ENCODE measurements around the gene EPPIN.

The EPPIN gene

DNA sequence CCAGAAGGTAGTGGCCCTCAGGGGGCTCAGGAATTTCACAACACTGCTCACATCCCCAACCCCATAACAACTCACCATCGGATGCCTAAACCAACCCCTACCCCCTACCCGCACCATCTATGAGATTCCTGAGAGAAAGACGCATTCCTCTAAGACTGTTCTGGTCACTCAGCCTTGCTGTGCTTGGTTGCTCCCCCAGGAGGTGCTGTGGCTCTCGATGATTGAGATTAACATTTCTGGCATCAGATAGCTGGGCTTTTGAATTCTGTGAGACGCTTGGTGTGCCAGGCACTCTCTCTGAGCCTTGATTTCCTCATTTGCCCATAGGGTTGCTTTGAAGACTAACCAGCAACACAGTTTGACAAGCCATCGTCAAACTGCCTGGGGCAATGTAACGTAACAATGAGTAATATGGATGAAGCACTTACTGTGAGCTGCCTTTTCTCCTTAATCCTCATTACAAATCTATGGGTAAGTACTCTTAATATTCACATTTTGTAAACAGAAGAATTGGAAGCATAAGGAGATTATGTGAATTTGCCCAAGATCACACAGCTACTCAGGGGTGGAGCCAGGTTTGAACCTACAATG lies 8.9 kb downstream of the EPPIN start:
- DNase-seq (ENCODE audit: low spot score), result no peak

DNA sequence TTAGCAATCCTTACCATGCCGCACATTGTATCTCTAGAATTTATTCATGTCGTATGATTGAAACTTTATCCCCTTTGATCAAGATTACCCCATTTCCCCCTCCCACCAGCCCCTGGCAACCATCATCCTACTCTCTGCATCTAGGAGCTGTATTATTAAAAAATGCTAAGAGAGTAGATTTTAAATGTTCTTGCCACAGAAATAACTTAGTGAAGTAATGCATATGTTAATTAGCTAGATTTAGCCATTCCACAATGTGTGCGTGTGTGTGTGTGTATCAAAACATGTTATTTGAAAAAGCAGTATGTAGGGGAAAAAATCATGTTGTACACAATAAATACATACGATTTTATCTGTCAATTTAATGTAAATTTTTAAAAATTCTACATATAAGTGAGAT lies 19.9 kb downstream of the EPPIN start:
- no peak for DNase-seq (ENCODE audit: low spot score)

DNA sequence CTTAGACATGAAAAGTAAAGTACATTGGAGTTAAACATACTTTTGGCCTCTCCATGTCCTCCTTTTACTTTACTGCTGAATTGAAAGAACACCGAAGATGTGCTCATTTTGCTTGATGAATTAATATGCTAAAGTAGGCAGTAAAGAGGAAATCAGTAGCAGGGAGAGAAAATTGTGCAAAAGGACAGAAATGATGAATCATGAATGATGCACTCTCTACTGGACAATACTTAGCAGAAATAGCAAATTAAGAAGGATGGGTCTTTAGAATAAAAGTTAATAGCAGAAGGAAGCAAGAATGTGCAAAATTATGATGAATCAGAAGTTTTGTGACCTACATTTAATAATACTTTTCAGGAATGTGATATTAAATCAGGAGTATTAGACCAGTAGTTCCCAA lies 23.4 kb downstream of the EPPIN start:
- DNase-seq (ENCODE audit: low spot score), result no peak

DNA sequence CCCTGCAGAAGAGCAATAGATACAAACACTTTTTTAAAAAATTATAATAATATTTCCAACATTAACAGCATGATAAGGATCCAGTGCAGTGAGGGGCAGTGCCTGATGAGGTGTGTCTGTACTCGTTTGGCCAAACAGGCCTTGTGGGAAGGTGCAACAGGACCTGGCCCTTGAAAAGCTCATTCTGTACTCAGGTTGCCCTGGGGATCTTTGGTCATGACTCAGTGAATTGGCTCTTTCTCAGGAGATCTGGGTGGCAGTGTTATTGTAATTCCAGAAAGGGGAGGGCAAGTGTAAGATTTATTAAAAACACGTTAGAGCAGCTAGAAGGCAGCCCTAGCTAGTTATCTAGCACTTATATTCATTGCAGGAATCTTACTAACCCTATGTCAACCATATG lies 28.9 kb downstream of the EPPIN start:
- DNase-seq (ENCODE audit: low spot score), result no peak

DNA sequence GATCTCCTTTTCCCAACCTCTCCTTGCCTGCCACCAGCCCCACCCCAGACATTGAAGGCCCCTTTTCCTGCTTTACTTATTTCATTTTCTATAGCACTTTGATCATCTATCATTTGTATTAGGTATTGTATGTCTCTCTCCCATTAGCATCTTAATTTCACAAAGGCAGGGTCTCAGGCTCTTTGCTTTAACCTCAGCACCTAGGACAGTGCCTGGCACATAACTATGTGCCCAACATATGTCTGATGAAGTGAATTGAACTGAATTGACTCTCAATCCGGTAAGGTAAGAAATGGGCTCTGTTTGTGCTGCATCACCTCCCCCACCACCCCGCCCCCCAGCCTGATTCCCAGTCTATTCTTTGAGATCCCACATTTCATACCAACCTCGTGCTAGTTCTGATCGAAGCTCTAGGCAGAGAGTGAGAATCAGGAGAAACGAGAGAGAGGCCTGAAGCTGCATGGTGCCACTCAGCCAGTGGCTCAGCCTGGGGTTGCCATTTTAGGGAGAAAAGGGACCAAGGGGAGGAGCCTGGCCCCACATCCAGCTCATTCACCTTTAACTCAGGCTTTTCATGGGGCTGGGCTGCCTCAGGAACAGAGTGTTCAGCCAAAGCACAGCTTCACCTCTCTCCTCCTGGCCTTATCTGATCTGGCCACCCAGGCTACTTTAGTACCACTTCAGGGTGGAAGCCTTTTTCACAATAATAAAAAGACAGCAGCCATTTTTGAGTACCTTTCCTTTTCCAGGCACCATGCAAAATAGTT lies 31.9 kb downstream of the EPPIN start, which contains the start of gene SPINT3:
Gene SPINT3, minus strand, starts transcription at position 476 of the 767 bp plus-strand sequence. Its CDS starts 14 bp downstream, at position 462.
- no peak for DNase-seq (ENCODE audit: low spot score)

DNA sequence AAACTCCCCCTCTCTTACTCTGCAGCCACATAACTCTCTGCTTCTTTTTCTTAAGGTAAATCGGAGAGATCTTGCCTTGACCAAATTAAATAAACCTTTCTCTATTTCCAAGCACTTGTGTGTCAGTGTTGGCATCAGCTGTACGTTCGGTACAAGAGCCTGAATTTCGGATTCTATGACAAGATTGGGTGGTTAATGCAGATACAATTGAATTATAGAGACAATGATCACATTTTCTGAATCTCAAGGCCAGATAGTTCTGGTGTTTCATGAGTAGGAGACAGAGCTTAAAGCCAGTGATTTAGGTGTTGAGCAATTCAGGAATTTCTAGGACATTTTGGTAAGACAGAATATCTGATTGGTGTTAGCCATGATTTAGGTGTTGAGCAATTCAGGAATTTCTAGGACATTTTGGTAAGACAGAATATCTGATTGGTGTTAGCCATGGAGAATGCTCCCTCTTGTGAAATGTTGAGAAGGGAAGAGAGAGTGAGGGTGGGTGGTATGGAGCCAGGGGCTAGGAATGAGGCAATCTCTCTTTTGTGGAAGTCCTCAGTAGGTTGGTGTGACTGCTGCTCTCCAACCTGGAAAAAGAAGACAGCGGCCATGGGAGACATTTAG lies 36.8 kb downstream of the EPPIN start:
- no peak for DNase-seq (ENCODE audit: low spot score)

DNA sequence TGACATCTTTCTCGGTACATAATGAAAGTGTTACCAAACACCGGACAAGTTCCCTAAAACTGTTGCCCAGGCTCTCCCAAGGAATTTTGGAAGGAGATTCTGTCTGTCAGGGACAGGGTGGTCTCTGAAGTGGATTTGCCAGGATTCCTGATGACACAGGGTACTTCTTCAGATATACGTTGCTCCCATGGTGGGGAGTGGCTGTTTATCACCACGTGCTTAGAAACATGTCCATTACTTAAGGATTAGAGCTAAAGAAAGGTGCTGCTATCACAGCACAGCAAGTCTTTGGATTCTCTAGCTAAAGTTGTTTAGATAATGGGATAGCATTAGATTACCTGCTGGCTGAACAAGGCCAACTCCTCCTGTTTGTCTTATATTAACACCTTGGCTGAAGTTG lies 38.1 kb downstream of the EPPIN start:
- DNase-seq (ENCODE audit: low spot score), result no peak

DNA sequence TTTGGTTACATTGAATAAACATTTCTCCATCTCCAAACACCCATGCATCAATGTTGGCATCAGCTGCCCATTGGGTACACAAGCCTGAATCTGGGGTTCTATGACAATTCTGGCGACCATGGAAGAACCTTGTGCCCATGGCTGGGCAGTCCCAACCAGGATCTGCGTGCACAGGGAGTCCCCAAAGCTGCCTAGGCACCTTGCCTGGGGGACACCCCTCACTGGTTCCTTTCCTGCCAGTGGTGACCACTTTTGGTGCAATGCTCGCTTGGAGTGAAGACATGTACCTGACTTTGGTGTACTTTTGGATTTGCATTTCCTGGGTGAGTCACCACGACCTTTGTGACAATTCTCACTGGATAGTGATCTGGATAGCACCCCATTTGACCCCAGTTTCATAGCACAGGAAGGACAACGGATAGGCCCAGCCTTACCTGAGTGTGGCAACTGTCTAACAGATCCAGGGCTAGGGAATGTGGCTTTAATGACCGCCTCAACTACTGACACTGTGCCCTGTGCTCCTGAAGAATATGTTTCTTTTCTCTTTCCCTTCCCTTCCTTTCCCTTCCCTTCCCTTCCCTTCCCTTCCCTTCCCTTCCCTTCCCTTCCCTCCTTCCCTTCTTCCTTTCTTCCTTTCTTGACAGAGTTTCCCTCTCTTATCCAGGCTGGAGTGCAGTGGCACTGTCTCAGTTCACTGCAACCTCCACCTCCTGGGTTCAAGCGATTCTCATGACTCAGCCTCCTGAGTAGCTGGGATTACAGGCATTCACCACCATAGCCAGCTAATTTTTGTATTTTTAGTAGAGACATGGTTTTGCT lies 38.9 kb downstream of the EPPIN start:
- no peak for DNase-seq (ENCODE audit: low spot score)

DNA sequence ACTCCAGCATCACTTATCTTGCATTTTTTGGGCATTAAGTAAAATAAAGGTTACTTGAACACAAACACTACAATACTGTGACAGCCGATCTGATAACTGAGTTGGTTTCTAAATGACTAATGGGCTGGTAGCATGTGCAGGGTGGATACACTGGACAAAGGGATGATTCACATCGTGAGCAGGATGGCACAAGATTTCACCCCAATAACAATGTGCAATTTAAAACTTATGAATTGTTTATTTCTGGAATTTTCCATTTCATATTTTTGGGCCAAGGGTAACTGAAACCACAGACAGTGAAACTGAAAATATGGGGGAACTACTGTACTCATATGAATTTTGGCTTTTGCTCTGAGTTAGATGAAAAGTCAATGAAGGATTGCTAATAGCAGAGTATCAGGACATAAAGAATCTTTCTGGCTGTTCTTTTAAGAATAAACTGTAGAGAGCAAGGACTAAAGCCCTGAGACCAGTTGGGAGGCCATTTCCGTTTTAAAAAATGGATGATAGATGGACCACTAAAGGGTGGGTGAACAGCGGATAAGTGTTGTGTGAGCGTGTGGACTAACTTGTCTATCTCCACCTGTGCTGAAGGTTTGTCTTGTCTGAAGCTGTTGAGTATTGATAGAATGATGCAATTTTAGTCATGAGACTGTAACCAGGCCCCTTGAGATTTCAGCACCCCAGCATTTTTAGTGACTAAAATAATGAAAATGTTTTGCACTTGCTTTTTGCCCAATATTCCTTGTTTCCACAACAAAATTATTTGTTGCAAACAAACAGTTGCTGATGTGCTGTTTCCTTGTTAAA lies 40.0 kb downstream of the EPPIN start:
- DNase-seq (ENCODE audit: low spot score), result no peak

DNA sequence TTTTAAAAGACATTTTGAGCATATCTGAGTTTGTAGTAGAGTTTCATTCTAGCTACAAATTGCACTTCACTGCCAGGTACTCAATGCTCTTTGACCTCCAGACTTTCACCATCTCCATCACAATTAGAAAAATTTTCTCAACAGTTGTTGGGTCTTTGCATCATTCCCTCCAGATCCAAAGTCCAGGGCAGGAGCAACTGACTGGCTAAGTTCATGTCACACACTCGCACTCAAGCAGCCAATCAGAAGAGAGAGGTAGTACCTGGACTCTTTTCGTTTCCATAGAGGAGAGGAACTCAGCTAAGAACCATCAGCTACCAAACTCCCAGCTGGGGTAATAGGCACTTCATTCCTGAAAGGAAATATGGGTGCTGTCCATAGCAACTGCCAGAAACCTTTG lies 40.8 kb downstream of the EPPIN start:
- no peak for DNase-seq (ENCODE audit: low spot score)

DNA sequence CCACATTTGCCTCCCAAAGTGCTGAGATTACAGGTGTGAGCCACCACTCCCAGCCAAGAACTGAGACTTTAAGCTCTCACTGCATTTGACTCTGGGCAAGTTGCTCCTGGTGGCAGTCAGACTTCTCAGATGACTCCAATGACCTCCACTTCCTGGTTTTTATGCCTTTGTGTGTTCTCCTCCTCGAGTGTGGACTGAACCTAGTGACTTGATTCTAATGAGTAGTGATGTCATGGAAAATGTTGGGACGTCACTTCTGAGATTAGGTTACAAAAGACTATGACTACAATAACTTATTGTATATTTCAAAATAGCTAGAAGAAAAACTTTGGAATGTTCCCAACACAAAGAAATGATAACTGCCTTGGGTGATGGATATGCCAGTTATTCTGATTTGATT lies 43.8 kb downstream of the EPPIN start:
- no peak for DNase-seq (ENCODE audit: low spot score)

DNA sequence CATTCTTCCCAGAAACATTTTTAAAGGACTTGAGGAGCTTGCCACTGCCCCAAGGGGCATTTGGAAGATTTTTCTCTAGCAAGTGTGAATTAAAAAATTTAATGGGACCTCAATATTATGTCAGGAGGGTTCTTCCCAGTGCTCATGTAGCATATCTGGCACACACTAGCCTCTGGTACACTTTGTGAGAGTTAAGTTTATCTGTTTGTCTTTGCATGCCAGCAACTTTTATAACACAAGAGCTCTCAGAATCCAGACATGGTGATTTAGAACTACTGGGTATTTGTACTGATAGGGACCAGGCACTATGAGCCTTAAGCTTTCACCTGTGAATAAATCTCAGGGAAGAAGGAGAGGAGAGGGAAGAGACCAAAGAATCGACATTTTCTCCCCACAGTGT lies 44.6 kb downstream of the EPPIN start:
- DNase-seq (ENCODE audit: low spot score), result no peak

DNA sequence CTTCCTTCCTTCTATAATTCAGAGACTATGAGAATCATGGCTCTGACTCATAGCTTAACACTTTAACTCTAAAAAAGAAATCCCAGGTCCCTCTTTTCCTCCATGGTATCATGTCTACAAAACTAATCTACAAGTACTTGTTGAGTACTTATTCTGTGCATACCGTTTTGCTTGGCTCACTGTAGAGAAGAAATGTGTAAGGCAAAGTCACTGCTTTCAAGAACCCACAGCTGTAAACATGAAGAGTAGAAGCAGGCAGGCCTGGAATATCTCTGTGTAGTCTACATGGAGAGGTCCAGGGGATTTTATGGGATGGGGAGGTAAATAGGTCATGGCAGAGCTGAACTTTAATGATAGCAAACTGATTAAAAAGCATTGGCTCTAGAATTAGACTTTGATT lies 45.6 kb downstream of the EPPIN start:
- no peak for DNase-seq (ENCODE audit: low spot score)

DNA sequence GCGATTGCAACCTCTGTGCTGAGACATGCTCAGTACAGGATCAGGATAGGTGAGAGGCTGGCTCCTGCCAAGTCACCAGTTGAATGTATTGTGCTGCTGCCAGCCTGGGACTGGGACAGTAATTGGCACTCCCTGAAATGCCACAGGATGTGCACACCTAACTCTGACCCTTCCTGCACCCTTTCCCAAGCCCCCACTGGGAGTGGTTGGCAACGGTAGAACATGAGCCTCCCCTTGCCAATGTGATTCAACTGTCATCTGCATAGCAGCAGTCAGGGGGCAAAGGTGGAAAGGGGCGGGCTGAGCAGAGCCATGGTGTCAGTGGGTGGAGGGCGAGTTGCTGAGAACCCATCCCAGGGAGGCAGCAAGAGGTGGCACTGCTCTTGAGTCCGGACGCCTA lies 47.2 kb downstream of the EPPIN start:
- no peak for DNase-seq (ENCODE audit: low spot score)

DNA sequence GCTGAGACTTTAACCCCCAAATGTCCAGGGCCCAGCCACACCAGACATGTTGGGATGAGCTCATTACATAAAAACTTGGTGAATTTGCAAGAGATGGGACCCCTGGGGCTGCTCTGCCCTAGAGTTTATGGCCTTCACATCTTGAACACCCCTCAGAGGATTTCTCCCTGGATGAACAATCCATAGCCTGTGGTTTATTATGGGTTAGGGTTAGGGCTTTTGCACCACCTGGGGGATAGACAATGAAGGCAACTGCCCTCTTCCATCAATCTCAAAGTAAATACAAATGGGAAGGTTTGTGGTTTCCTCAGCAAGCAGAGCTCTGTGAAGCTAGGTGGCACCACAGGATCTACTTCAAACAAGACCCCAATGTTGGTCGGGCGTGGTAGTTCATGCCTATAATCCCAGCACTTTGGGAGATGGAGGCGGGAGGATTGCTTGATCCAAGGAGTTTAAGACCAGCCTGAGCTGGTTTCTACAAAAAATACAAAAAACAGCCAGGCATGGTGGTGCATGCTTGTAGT lies 49.2 kb downstream of the EPPIN start:
- no peak for DNase-seq (ENCODE audit: low spot score)

DNA sequence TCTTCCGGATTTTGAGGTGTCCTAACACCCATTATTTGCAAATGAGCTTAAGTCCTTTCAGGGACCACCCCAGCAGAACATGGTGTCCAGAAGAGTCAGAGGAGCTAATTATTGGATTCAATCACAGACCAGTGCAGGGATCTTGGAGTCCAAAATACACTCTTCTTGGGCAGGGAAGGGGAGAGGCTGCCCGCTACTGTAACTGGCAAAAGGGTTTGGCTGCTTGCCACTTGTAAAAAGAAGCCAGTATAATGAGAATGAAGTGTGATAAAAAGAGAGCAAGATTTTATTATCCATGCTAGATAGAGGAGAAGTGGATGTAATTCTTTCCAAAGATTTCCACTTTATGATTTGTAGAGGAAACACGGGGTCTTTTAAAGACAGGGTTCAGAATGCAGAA lies 51.0 kb downstream of the EPPIN start:
- DNase-seq (ENCODE audit: low spot score), result no peak

DNA sequence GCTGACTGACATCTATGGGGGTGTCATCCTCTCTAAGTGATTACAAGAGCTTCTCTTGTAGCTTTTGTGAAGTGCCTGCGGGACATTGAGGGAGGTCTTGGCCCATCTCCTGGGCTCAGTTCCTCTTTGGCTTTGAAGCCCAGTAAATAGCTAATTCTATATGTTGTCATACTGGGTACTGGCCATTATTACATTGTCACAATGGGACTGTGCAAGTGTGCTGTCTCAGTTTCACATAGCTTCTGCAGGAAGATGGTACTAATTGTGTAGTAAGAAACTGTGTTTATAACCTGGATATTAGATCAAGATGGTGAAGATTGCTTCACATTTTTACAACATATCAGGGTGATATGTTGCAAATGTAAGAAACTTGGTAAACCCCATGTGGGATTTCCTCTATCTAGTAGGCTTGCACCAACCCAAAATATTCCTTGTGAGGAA lies 51.7 kb downstream of the EPPIN start:
- DNase-seq (ENCODE audit: low spot score), result no peak

Data from germinal center (tissue), 1 donor.